Colonic mucosa (tissue), 4 donors: ENCODE measurements around the gene TBC1D9. TPM values are rescaled to one million over a fixed set of nuclear protein-coding genes. Genes with fewer than 3 reads are reported as not detected.

Source experiments
- DNase-seq: peaks from one replicate; pipeline ENCODE4 v3.0.0-alpha.2; 2020
- H3K27ac ChIP-seq: fragments of 200-600 bp; one replicate; pipeline ENCODE4 v1.8.0; 2021
- H3K27me3 ChIP-seq: fragments of 200-600 bp; one replicate; pipeline ENCODE4 v1.8.0; 2021
- H3K36me3 ChIP-seq: fragments of 200-600 bp; one replicate; pipeline ENCODE4 v1.8.0; 2021
- H3K4me1 ChIP-seq: fragments of 200-600 bp; one replicate; pipeline ENCODE4 v1.8.0; 2021; ENCODE audit warnings: mild to moderate bottlenecking
- H3K4me3 ChIP-seq: fragments of 200-600 bp; one replicate; pipeline ENCODE4 v1.8.0; 2021
- H3K9ac ChIP-seq, 2 donors: one replicate each; pipeline ENCODE4 v1.7.0; 2013; ENCODE audit warnings: control low read depth in 2 of 2, low read depth in 2 of 2, low read length in 2 of 2
- H3K9me3 ChIP-seq: fragments of 200-600 bp; one replicate; pipeline ENCODE4 v1.8.0; 2021
- CTCF ChIP-seq: fragments of 200-600 bp; IDR thresholded peaks from one replicate; pipeline ENCODE4 v1.8.0; 2022; ENCODE audit warnings: antibody characterized with exemption, mild to moderate bottlenecking
- intact Hi-C: fragments of 100-400 bp; cut with DNase I; formaldehyde crosslinking; loops from one replicate; pipeline ENCODE4 v1.14.1; 2022
- total RNA-seq, 2 donors: library from RNA; stranded (reverse); fragmentation: NEBNext Ultra II Directional in 1 of 2; extraction: Animal tissue kit (Norgen Biotek cat#: 25700) in 1 of 2; gene quantifications; one replicate each; pipeline ENCODE4 v1.2.1, GENCODE V29; 2021
- donor health status: healthy.
- donor health status: DM: no; HTN: no; CAD: no.
- donor health status: DM: no; HTN: no; CAD: no.

Gene TBC1D9
- total RNA-seq, 2 donors from 2014 or later: 6.8 to 11.6 TPM

GRCh38 chr4:140641789-140642439 is 114.3 kb downstream of the TBC1D9 start:
- H3K4me3 ChIP-seq: no peak overlapping the region

DNA sequence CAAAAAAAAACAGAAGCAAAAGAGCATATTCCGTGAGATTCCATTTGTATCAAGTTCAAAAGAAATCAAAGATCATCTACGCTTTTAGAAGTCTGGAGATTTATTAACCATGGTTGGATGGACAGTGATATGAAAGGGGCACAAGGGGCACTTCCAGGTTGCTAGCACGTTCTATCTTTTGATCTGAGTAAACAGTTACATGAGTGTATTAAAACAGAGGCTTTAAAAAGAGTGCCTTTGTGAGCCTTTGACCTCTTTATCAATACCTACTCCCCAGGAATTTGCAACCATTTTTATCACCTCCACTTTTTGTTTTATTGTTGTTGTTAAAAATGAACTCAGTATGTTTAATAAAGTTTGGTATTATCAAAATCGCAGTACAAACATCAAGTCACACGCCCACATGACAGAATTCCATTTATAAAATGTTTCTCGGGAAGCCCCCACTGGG is 115.1 kb downstream of the TBC1D9 start:
- intact Hi-C loops: no loop called here

More at GRCh38 chr4:140641789-140642439, 114.3 kb downstream of the TBC1D9 start:
- H3K9ac ChIP-seq: no peak overlapping the region
- no peak for TF ChIP-seq CTCF
- H3K27me3 ChIP-seq: no peaks in the 10 kb centered on the region
- H3K36me3 ChIP-seq: no peaks in the 10 kb centered on the region
- H3K4me1 ChIP-seq: no peaks in the 10 kb centered on the region
- no peaks in the 10 kb centered on the region for H3K9me3 ChIP-seq
- H3K27ac ChIP-seq: no peak overlapping the region
- no peak for DNase-seq
- intact Hi-C loops: no loop called here

DNA sequence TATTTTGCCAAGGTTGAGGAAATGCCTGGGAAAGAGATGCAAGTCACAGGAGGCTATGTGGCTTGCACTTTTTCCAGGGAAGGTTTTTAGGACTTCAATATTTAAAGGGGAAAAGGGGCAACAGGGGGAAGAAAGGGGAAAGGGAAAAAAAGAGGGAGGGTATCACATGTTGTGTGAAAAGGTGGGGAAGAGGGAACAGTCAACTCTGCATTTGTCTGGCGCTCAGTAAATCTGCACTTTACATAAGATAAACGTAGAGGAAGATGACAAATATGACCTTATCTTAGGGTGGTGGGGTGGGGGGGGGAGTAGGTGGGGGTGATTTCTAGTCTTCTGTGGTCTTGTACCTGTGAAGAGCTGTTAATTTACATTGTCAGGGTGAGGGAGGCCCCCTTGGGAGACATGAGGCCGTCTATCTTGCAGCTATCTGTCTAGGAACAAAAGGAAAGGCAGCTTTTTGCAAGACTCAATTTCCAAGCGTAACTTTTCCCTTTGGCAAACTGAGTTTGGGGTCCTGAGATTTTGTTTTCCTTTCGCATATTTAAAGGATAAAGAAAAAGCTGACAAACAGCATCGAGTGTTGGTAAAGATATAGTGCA is 115.9 kb downstream of the TBC1D9 start:
- intact Hi-C loops: no loop called here
- no peaks in the 10 kb centered on the region for H3K36me3 ChIP-seq
- no peaks in the 10 kb centered on the region for H3K27me3 ChIP-seq
- no peak for TF ChIP-seq CTCF
- H3K9me3 ChIP-seq: no peaks in the 10 kb centered on the region
- H3K9ac ChIP-seq: no peak overlapping the region
- no peak overlapping the region for H3K27ac ChIP-seq
- no peak overlapping the region for H3K4me3 ChIP-seq
- no peak for DNase-seq
- H3K4me1 ChIP-seq: no peaks in the 10 kb centered on the region

More for the DNA sequence above, 115.1 kb downstream of the TBC1D9 start:
- no peaks in the 10 kb centered on the region for H3K9me3 ChIP-seq
- H3K9ac ChIP-seq: no peak overlapping the region
- H3K4me1 ChIP-seq: no peaks in the 10 kb centered on the region
- H3K27me3 ChIP-seq: no peaks in the 10 kb centered on the region
- H3K36me3 ChIP-seq: no peaks in the 10 kb centered on the region
- no peak for TF ChIP-seq CTCF
- no peak overlapping the region for H3K27ac ChIP-seq
- DNase-seq: no peak
- H3K4me3 ChIP-seq: no peak overlapping the region

GRCh38 chr4:140639066-140639465 is 117.1 kb downstream of the TBC1D9 start:
- no peaks in the 10 kb centered on the region for H3K36me3 ChIP-seq
- H3K4me1 ChIP-seq: no peaks in the 10 kb centered on the region
- H3K9me3 ChIP-seq: no peaks in the 10 kb centered on the region
- TF ChIP-seq CTCF: no peak
- no peak for DNase-seq
- no peak overlapping the region for H3K4me3 ChIP-seq
- H3K9ac ChIP-seq: no peak overlapping the region
- intact Hi-C loops: loop anchor here (5.0 kb wide), 1 partner anchor 42 kb away; no protein-coding TSS in a partner anchor
- H3K27me3 ChIP-seq: no peaks in the 10 kb centered on the region
- no peak overlapping the region for H3K27ac ChIP-seq

- intact Hi-C loops: loop anchor here (5.0 kb wide), 1 partner anchor 41 kb away; no protein-coding TSS in a partner anchor
- H3K36me3 ChIP-seq: no peaks in the 10 kb centered on the region
- peak; percentile 57 for TF ChIP-seq CTCF
- DNase-seq: peak; percentile 48
- no peaks in the 10 kb centered on the region for H3K9me3 ChIP-seq
- H3K4me3 ChIP-seq: no peak overlapping the region
- H3K9ac ChIP-seq: no peak overlapping the region
- no peak overlapping the region for H3K27ac ChIP-seq
- no peaks in the 10 kb centered on the region for H3K27me3 ChIP-seq
- no peaks in the 10 kb centered on the region for H3K4me1 ChIP-seq
Measured at GRCh38 chr4:140637836-140638235, 118.3 kb downstream of the TBC1D9 start.
